Suppressor macrophage treated with lipopolysaccharide for 4 hours (primary cell): ENCODE measurements around the gene CDK5.
"Not testable (repeated sequence)": the region's sequence is repeated elsewhere in the genome, so short reads cannot be mapped to it uniquely, and the experiment has no call there.

Experiments
- DNase-seq: peaks from one replicate; pipeline ENCODE4 v3.0.0-alpha.2; 2020

Gene CDK5

GRCh38 chr7:151056283-151056665 is 1.4 kb downstream of the CDK5 start:
- DNase-seq: no peak

GRCh38 chr7:151053751-151054150 is 3.9 kb downstream of the CDK5 start:
- no peak for DNase-seq

DNA sequence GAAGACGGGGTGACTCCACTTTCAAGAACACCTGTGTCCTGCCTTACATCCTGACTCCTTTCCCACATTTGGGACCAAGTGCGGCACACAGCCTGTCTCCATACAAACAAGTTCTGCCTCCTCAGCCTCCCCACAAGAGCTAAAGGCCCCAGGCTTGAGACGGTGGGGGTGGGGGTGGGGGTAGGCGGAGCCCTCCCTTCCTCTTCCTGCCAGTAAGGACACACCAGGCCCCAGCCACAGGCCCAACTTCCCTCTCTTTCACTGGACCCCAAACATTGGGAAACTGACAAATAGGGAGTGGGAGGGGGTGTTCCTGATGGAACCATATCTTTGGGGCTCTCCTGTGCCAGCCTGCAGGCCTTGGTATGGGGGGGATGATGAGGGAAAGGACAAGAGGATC is 4.6 kb downstream of the CDK5 start:
- DNase-seq: no peak

DNA sequence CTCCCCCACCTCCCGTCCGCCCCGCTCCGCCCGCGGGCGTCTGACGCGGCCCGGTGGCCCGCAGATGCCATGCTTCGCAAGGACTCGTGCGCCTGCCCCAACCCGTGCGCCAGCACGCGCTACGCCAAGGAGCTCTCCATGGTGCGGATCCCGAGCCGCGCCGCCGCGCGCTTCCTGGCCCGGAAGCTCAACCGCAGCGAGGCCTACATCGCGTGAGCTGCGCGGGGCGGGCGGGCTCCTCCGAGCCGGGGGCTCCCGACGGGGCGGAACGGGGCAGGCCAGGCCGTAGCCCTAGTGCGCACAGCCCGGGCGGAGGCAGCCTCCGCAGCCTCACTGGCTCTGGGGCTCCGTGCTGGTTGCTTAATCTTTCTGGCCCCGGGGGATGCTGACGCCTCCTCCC is 6.6 kb downstream of the CDK5 start:
- peak; percentile 63 for DNase-seq

DNA sequence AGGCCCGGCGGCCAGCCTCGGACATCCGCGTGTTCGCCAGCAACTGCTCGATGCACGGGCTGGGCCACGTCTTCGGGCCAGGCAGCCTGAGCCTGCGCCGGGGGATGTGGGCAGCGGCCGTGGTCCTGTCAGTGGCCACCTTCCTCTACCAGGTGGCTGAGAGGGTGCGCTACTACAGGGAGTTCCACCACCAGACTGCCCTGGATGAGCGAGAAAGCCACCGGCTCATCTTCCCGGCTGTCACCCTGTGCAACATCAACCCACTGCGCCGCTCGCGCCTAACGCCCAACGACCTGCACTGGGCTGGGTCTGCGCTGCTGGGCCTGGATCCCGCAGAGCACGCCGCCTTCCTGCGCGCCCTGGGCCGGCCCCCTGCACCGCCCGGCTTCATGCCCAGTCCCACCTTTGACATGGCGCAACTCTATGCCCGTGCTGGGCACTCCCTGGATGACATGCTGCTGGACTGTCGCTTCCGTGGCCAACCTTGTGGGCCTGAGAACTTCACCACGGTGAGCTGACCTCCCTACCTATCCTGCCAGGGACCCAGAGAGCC is 8.7 kb downstream of the CDK5 start:
- DNase-seq: no peak

- DNase-seq: no peak
Observed at GRCh38 chr7:151047976-151048815, 9.5 kb downstream of the CDK5 start, which contains the start of gene ASIC3. TSS of gene ASIC3 (plus strand) at chr7:151048531. CDS start at chr7:151048886, 355 bp downstream.

- no peak for DNase-seq
Observed at GRCh38 chr7:151046603-151047573, 10.8 kb downstream of the CDK5 start.

- no peak for DNase-seq
Observed at GRCh38 chr7:151045967-151046366, 11.7 kb downstream of the CDK5 start.

- DNase-seq: no peak
Observed at GRCh38 chr7:151045262-151045661, 12.4 kb downstream of the CDK5 start.

- DNase-seq: no peak
Observed at GRCh38 chr7:151043959-151044358, 13.7 kb downstream of the CDK5 start.

- DNase-seq: not testable (repeated sequence)
Observed at GRCh38 chr7:151043449-151043848, 14.2 kb downstream of the CDK5 start.

GRCh38 chr7:151040616-151041375 is 16.9 kb downstream of the CDK5 start:
- no peak for DNase-seq

GRCh38 chr7:151039850-151040548 is 17.7 kb downstream of the CDK5 start:
- DNase-seq: peak; percentile 58

DNA sequence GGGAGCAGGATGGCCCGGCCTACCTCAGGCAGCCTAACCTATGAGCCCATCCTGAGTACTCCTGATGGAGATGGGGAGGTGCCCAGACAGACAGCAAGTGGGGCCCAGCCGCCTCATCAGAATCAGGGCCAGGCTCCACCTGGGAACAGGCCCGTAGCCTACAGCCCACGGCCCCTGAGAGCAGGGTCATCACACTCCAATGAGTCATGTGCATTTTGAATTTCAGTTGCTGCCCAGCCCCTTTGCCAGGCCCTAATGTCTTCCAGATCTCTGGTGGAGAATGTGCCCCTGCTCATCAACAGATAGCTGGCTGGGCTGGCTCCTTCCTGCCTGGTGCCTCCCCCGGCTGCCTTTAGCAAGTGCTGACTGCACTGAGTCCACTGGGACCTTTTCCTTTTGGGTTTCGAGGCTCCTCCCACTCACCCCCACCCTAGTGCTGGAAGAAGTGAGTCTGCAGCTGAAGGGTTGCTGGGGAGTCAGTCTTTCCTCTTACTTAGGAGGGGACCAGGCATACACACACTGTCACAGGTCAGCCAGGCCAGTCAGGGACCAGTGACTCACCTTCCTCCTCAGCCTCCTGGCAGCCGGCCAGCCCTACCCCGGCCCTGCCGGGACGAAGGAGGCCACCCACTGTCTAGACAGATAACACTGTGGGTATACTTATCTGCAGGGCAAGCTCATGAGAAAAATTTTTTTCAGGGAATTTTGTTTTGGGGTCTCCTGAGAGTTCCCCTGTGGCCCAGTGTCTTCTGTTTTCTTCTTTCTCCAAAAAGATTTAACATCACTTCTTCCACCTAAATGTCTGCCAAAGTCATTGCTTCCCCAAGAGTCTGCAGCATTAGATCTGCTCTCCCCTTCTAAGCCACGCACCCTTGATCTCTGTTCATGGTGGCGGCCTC is 18.5 kb downstream of the CDK5 start:
- peak; percentile 93 for DNase-seq

DNA sequence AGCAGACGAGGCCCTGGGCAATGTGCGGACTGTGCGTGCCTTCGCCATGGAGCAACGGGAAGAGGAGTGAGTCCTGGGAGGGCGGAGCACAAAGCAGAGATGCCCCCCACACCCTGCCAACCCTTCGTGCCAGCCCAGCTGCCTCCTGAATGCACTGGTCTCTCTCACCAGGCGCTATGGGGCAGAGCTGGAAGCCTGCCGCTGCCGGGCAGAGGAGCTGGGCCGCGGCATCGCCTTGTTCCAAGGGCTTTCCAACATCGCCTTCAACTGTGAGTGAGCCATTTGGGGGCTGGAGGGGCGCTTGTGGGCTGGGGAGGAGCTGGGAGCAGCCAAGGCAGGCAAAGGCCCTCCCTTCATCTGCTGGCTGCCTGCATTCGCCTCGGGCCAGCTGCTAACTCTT is 21.8 kb downstream of the CDK5 start:
- no peak for DNase-seq

- peak; percentile 59 for DNase-seq
Observed at GRCh38 chr7:151035026-151035717, 22.5 kb downstream of the CDK5 start.

DNA sequence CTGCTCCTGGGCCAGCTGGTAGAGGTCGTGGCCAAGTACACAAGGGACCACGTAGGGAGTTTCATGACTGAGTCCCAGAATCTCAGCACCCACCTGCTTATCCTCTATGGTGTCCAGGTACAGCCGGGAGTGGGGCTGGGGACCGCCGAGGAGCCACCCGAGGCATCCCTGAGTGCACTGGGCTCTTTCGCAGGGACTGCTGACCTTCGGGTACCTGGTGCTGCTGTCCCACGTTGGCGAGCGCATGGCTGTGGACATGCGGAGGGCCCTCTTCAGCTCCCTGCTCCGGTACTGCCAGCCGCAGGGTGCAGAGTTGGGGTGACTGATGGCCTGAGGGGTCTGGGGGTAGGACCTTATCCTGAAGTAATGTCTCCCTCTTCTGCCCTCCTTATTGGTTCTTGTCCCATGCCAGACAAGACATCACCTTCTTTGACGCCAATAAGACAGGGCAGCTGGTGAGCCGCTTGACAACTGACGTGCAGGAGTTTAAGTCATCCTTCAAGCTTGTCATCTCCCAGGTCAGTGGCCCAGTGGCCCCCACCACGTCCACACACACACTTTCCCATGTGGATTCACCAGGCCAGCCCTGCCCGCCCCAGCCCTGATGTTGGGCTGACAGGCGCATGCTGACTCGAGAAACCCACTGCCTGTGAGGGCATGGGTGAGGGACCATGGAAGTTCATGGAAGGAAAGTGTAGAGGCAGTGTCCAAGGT is 23.2 kb downstream of the CDK5 start:
- DNase-seq: no peak

- no peak for DNase-seq
Observed at GRCh38 chr7:151033864-151034249, 23.8 kb downstream of the CDK5 start.
